Caco-2 (cell line): ENCODE results near the gene PCDH17. TPM values are rescaled to one million over a fixed set of nuclear protein-coding genes. Genes with fewer than 3 reads are reported as not detected.

Experiments
- BruUV-seq: library from RNA; stranded (reverse); fragments of 400-500 nt; replicated peaks from 2 replicates; lab custom pipeline; 2021; lab: Mats Ljungman, UMichigan
- CTCF ChIA-PET: fragments of 300-600 bp; sonication (Branson Sonifier 250); formaldehyde crosslinking; loops from one replicate; lab custom pipeline; 2022; ENCODE audit warnings: antibody characterized with exemption; lab: Charles Lee
- POLR2A ChIA-PET: fragments of 300-600 bp; sonication (Branson Sonifier 250); formaldehyde crosslinking; loops from one replicate; lab custom pipeline; 2022; ENCODE audit warnings: antibody characterized with exemption; lab: Charles Lee
- DNase-seq, 2 experiments: peaks; one replicate each; pipeline versions ENCODE4 v3.0.0 to v3.0.0-alpha.2; 2020 to 2022
- H3K27me3 ChIP-seq: replicated peaks from 2 replicates; pipeline ENCODE4 v1.6.0; 2011; ENCODE audit warnings: low read length; ENCODE audit not compliant: control insufficient read depth, insufficient read depth
- H3K36me3 ChIP-seq: 2 replicates; pipeline ENCODE4 v1.5.1; 2011; ENCODE audit warnings: low read length; ENCODE audit not compliant: control insufficient read depth, insufficient read depth
- H3K4me1 ChIP-seq: fragments of 250-450 bp; sonication (Bioruptor Pico); 2 replicates; pipeline ENCODE4 v1.5.1; 2020; ENCODE audit warnings: mild to moderate bottlenecking
- H3K4me3 ChIP-seq: 2 replicates; pipeline ENCODE4 v1.5.1; 2011; ENCODE audit warnings: low read depth, mild to moderate bottlenecking, control low read depth, low read length
- H3K9me3 ChIP-seq: fragments of 250-450 bp; sonication (Bioruptor Pico); 2 replicates; pipeline ENCODE4 v1.5.1; 2020; ENCODE audit warnings: mild to moderate bottlenecking, moderate library complexity
- H3K27ac Mint-ChIP-seq: one replicate; pipeline ENCODE4 v1.8.0; 2022; ENCODE audit warnings: mixed read lengths; ENCODE audit not compliant: unreplicated experiment
- H3K27me3 Mint-ChIP-seq: one replicate; pipeline ENCODE4 v1.8.0; 2022; ENCODE audit warnings: mixed read lengths; ENCODE audit not compliant: insufficient read depth, unreplicated experiment
- H3K36me3 Mint-ChIP-seq: one replicate; pipeline ENCODE4 v1.8.0; 2022; ENCODE audit warnings: mild to moderate bottlenecking, mixed read lengths; ENCODE audit not compliant: insufficient read depth, unreplicated experiment
- H3K4me1 Mint-ChIP-seq: one replicate; pipeline ENCODE4 v1.8.0; 2022; ENCODE audit warnings: low read depth, mixed read lengths; ENCODE audit not compliant: unreplicated experiment
- H3K4me3 Mint-ChIP-seq: one replicate; pipeline ENCODE4 v1.8.0; 2022; ENCODE audit warnings: mild to moderate bottlenecking, moderate library complexity, mixed read lengths; ENCODE audit not compliant: unreplicated experiment
- H3K9me3 Mint-ChIP-seq: one replicate; pipeline ENCODE4 v1.8.0; 2022; ENCODE audit warnings: mixed read lengths; ENCODE audit not compliant: unreplicated experiment
- CTCF ChIP-seq, 2 experiments: fragments of 200-600 bp in 1 of 2; IDR thresholded peaks; 1 replicate in 1 of 2; 2 replicates in 1 of 2; pipeline versions ENCODE4 v1.5.1 to v1.8.0; 2011 to 2022; ENCODE audit warnings: antibody characterized with exemption in 1 of 2, control low read depth in 1 of 2, inconsistent platforms in 1 of 2, low read depth in 1 of 2, low read length in 1 of 2, mild to moderate bottlenecking in 1 of 2, moderate library complexity in 1 of 2; ENCODE audit not compliant: insufficient read depth in 1 of 2, severe bottlenecking in 1 of 2, unreplicated experiment in 1 of 2
- intact Hi-C: fragments of 100-400 bp; cut with micrococcal nuclease; formaldehyde crosslinking; loops from one replicate; pipeline ENCODE4 v1.10.0; 2022; ENCODE audit not compliant: unreplicated experiment
- total RNA-seq: library from RNA; stranded (reverse); gene quantifications from 2 replicates; pipeline ENCODE4 v1.2.3, GENCODE V29; 2022

The PCDH17 gene
- total RNA-seq, 1 experiment from 2014 or later, result not detected

DNA sequence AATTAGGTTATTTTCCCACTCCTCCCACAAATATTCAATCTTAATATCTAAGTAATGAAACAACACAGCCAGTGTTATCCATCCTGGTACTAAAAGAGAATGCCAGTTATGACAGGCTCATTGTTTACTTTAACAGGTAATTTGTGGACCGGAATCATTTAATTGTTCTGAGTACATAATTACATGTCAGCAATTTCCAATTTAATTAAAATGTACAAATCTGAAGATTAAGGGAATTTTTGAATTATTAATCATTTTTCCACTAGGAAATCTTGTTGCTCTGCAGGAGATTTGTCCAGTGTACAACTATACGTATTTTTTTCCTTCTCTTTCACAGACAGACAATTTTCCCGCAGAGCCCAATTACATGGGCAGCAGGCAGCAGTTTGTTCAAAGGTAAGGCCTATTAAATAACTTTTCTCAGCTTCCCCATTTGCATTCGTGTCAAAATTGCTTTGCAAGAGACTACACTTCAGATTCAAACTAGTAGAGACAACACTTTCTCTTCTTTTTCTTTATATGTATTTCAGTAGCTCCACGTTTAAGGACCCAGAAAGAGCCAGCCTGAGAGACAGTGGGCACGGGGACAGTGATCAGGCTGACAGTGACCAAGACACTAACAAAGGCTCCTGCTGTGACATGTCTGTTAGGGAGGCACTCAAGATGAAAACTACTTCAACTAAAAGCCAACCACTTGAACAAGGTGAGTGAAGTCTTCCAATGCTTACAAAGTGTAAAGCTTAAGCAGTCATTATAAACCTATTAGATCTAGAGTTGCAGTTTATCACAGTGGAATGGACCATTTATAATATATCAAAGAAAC is 34.8 kb downstream of the PCDH17 start:
- no peaks in the 10 kb centered on the region for H3K36me3 Mint-ChIP-seq
- H3K36me3 ChIP-seq, result no peaks in the 10 kb centered on the region
- H3K4me3 Mint-ChIP-seq, result no peak overlapping the region
- DNase-seq, result no peak
- H3K4me1 ChIP-seq, result no peaks in the 10 kb centered on the region
- BruUV-seq, result no TSS peak
- H3K27me3 ChIP-seq, result no peaks in the 10 kb centered on the region
- no peaks in the 10 kb centered on the region for H3K9me3 Mint-ChIP-seq
- no peaks in the 10 kb centered on the region for H3K9me3 ChIP-seq
- H3K27ac Mint-ChIP-seq, result no peak overlapping the region
- POLR2A ChIA-PET, result no interaction called here
- TF ChIP-seq CTCF (IDR thresholded peaks at IDR 0.05; ENCODE audit: insufficient read depth in 1 of 2, low read depth in 1 of 2, low read length in 1 of 2, severe bottlenecking in 1 of 2, unreplicated experiment in 1 of 2), result no peak
- H3K27me3 Mint-ChIP-seq, result peaks cover 3% of the 10 kb centered on the region
- no peak overlapping the region for H3K4me3 ChIP-seq
- intact Hi-C loops, result no loop called here
- no peaks in the 10 kb centered on the region for H3K4me1 Mint-ChIP-seq
- CTCF ChIA-PET, result no interaction called here

DNA sequence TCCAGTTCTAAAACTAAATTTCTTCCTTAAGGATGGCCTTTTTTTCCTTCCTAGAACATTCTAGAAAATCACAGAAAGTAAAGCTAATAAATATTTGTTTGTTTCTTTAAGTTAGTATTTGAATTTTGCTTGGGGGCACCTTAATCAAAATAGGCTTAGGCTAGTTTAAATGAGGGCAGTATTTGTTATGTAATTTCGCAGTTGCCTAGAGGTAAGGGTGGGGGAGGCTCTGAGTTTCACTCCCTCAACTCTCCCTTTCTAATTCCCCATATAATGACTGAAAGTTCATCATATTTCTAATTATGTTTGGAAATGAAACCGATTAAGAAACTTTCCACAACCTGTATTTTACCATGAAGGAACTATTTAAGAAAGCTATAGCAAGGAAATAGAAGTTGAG is 40.6 kb downstream of the PCDH17 start:
- H3K27me3 Mint-ChIP-seq, result no peaks in the 10 kb centered on the region
- CTCF ChIA-PET, result no interaction called here
- no peaks in the 10 kb centered on the region for H3K36me3 Mint-ChIP-seq
- no peaks in the 10 kb centered on the region for H3K27me3 ChIP-seq
- peaks cover 5% of the 10 kb centered on the region for H3K4me1 Mint-ChIP-seq
- no peak for TF ChIP-seq CTCF (IDR thresholded peaks at IDR 0.05; ENCODE audit: insufficient read depth in 1 of 2, low read depth in 1 of 2, low read length in 1 of 2, severe bottlenecking in 1 of 2, unreplicated experiment in 1 of 2)
- H3K4me1 ChIP-seq, result peaks cover 17% of the 10 kb centered on the region
- no peaks in the 10 kb centered on the region for H3K9me3 Mint-ChIP-seq
- no peaks in the 10 kb centered on the region for H3K36me3 ChIP-seq
- no peaks in the 10 kb centered on the region for H3K9me3 ChIP-seq
- no TSS peak for BruUV-seq
- POLR2A ChIA-PET, result no interaction called here
- H3K4me3 Mint-ChIP-seq, result no peak overlapping the region
- no peak overlapping the region for H3K27ac Mint-ChIP-seq
- no peak overlapping the region for H3K4me3 ChIP-seq
- DNase-seq, result no peak
- intact Hi-C loops, result loop anchor here (2.0 kb wide), 1 partner anchor 15 kb away; no protein-coding TSS in a partner anchor

DNA sequence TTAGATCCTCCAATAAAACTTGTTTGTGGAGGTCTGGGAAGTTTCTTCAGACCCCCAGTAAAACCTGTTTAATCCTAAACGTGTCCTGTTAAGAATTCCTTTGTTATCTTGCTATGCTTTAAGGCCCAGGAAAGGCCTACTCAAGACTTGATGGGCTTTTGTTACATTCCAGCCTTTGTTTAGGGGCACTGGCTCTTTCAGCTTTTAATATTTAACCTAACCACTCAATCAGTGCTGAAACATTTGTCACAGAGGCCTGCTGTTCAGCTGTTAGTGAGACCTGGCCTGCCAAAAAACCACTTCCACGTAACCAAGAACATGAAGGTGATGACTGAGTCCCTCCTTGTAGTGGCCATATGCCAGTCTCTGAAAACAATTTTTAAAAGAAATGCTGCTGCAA is 41.7 kb downstream of the PCDH17 start:
- no peaks in the 10 kb centered on the region for H3K27me3 ChIP-seq
- Mint-ChIP-seq H3K4me3 (no peak overlapping the region), H3K9me3 (no peaks in the 10 kb centered on the region), H3K27ac (no peak overlapping the region), H3K36me3 (no peaks in the 10 kb centered on the region), H3K4me1 (peaks cover 5% of the 10 kb centered on the region), H3K27me3 (no peaks in the 10 kb centered on the region)
- H3K36me3 ChIP-seq, result no peaks in the 10 kb centered on the region
- no peak overlapping the region for H3K4me3 ChIP-seq
- no peaks in the 10 kb centered on the region for H3K9me3 ChIP-seq
- DNase-seq, result peak; percentile 24 to 37
- H3K4me1 ChIP-seq, result peaks cover 17% of the 10 kb centered on the region
- BruUV-seq, result no TSS peak
- ChIA-PET POLR2A (no interaction called here), CTCF (interaction anchor here (1.1 to 1.6 kb wide), 2 partner anchors 45 to 49 kb away, joined by 5 to 6 read pairs; no protein-coding TSS in a partner anchor)
- intact Hi-C loops, result loop anchor here (2.0 kb wide), 1 partner anchor 16 kb away; no protein-coding TSS in a partner anchor
- no peak for TF ChIP-seq CTCF (IDR thresholded peaks at IDR 0.05; ENCODE audit: insufficient read depth in 1 of 2, low read depth in 1 of 2, low read length in 1 of 2, severe bottlenecking in 1 of 2, unreplicated experiment in 1 of 2)
